HEK293 (cell line): ENCODE measurements around the gene SLC51B.

Source experiments
- CTCF ChIA-PET: fragments of 350-600 bp; formaldehyde crosslinking; extraction: SDS; loops from one replicate; lab custom pipeline; 2021; ENCODE audit warnings: antibody characterized with exemption; lab: Yijun Ruan, JAX
- POLR2A ChIA-PET: fragments of 300-600 bp; formaldehyde crosslinking; extraction: SDS; loops from one replicate; lab custom pipeline; 2020; ENCODE audit warnings: antibody characterized with exemption, inconsistent platforms; lab: Yijun Ruan, JAX
- H3K27ac ChIP-seq: fragments of 200-500 bp; sonication (Bioruptor generic); 2 replicates; pipeline ENCODE4 v1.5.1; 2014; ENCODE audit warnings: low read depth, low read length, control low read depth, inconsistent platforms; ENCODE audit errors: extremely low read depth
- H3K36me3 ChIP-seq, 2 experiments: fragments of 200-500 bp in 1 of 2; sonication (Bioruptor generic) in 1 of 2; 1 replicate in 1 of 2; 2 replicates in 1 of 2; pipeline ENCODE4 v1.5.1; 2014 to 2017; ENCODE audit warnings: inconsistent platforms in 2 of 2, low read length in 2 of 2; ENCODE audit not compliant: control insufficient read depth in 2 of 2, insufficient read depth in 1 of 2
- H3K4me1 ChIP-seq: fragments of 200-500 bp; sonication (Bioruptor generic); 2 replicates; pipeline ENCODE4 v1.5.1; 2014; ENCODE audit warnings: mild to moderate bottlenecking, low read length, inconsistent platforms; ENCODE audit not compliant: control insufficient read depth, insufficient read depth
- H3K4me3 ChIP-seq: 2 replicates; pipeline ENCODE4 v1.5.1; 2011; ENCODE audit warnings: low read depth, mild to moderate bottlenecking, control low read depth, low read length, moderate library complexity
- H3K9me3 ChIP-seq: fragments of 200-500 bp; sonication (Bioruptor generic); 2 replicates; pipeline ENCODE4 v1.5.1; 2014; ENCODE audit warnings: low read depth, low read length, inconsistent platforms; ENCODE audit not compliant: control insufficient read depth, insufficient read depth
- AEBP2 ChIP-seq: fragments of 450-650 bp; formaldehyde crosslinking; IDR thresholded peaks from 2 replicates; pipeline ENCODE4 v1.5.1; 2016; ENCODE audit warnings: missing biosample characterization, missing genetic modification characterization, borderline replicate concordance
- KLF7 ChIP-seq: fragments of 450-650 bp; formaldehyde crosslinking; IDR thresholded peaks from 2 replicates; pipeline ENCODE4 v1.5.1; 2016; ENCODE audit warnings: missing biosample characterization, missing genetic modification characterization, borderline replicate concordance
- KLF9 ChIP-seq: fragments of 450-650 bp; formaldehyde crosslinking; IDR thresholded peaks from 2 replicates; pipeline ENCODE4 v1.5.1; 2016; ENCODE audit warnings: missing biosample characterization, missing genetic modification characterization, low read depth
- OSR2 ChIP-seq: fragments of 450-650 bp; formaldehyde crosslinking; IDR thresholded peaks from 2 replicates; pipeline ENCODE4 v1.5.1; 2016; ENCODE audit warnings: missing biosample characterization, missing genetic modification characterization
- PATZ1 ChIP-seq: fragments of 450-650 bp; formaldehyde crosslinking; IDR thresholded peaks from 2 replicates; pipeline ENCODE4 v1.5.1; 2016; ENCODE audit warnings: missing biosample characterization, missing genetic modification characterization
- PBX3 ChIP-seq: sonication (generic); formaldehyde crosslinking; IDR thresholded peaks from 2 replicates; pipeline ENCODE4 v1.8.1; 2022; ENCODE audit warnings: mild to moderate bottlenecking, moderate library complexity, missing genetic modification reagents
- TRIM28 ChIP-seq: IDR thresholded peaks from 2 replicates; pipeline ENCODE4 v1.6.1; 2011; ENCODE audit warnings: low read length, control low read depth, borderline replicate concordance
- YY1 ChIP-seq: fragments of 450-650 bp; formaldehyde crosslinking; IDR thresholded peaks from 2 replicates; pipeline ENCODE4 v1.5.1; 2018; ENCODE audit warnings: missing biosample characterization, missing genetic modification characterization
- ZBTB11 ChIP-seq: fragments of 450-650 bp; formaldehyde crosslinking; conservative IDR thresholded peaks from 2 replicates; pipeline ENCODE4 v1.5.1; 2016; ENCODE audit warnings: low read depth, missing biosample characterization, missing genetic modification characterization
- ZNF248 ChIP-seq: fragments of 450-650 bp; formaldehyde crosslinking; IDR thresholded peaks from 2 replicates; pipeline ENCODE4 v1.5.1; 2017; ENCODE audit warnings: missing biosample characterization, missing genetic modification characterization
- ZNF394 ChIP-seq: fragments of 450-650 bp; formaldehyde crosslinking; IDR thresholded peaks from 2 replicates; pipeline ENCODE4 v1.5.1; 2016; ENCODE audit warnings: missing biosample characterization, missing genetic modification characterization, mild to moderate bottlenecking, moderate library complexity, borderline replicate concordance
- ZNF416 ChIP-seq: fragments of 450-650 bp; formaldehyde crosslinking; IDR thresholded peaks from 2 replicates; pipeline ENCODE4 v1.5.1; 2016; ENCODE audit warnings: missing biosample characterization, missing genetic modification characterization
- ZNF488 ChIP-seq: fragments of 450-650 bp; formaldehyde crosslinking; IDR thresholded peaks from 2 replicates; pipeline ENCODE4 v1.5.1; 2016; ENCODE audit warnings: missing biosample characterization, missing genetic modification characterization
- ZNF510 ChIP-seq: fragments of 450-650 bp; formaldehyde crosslinking; IDR thresholded peaks from 2 replicates; pipeline ENCODE4 v1.5.1; 2018; ENCODE audit warnings: mild to moderate bottlenecking, missing genetic modification characterization, missing biosample characterization; ENCODE audit not compliant: insufficient replicate concordance
- ZNF571 ChIP-seq: fragments of 450-650 bp; formaldehyde crosslinking; IDR thresholded peaks from 2 replicates; pipeline ENCODE4 v1.5.0; 2017; ENCODE audit warnings: missing biosample characterization, missing genetic modification characterization
- ZNF629 ChIP-seq: fragments of 450-650 bp; formaldehyde crosslinking; IDR thresholded peaks from 2 replicates; pipeline ENCODE4 v1.5.1; 2017; ENCODE audit warnings: missing biosample characterization, missing genetic modification characterization
- ZNF658 ChIP-seq: fragments of 450-650 bp; formaldehyde crosslinking; IDR thresholded peaks from 2 replicates; pipeline ENCODE4; 2016; ENCODE audit warnings: missing biosample characterization, missing genetic modification characterization
- ZNF707 ChIP-seq: fragments of 450-650 bp; formaldehyde crosslinking; IDR thresholded peaks from 2 replicates; pipeline ENCODE4 v1.5.1; 2016; ENCODE audit warnings: missing biosample characterization, missing genetic modification characterization
- ZNF837 ChIP-seq: fragments of 450-650 bp; formaldehyde crosslinking; IDR thresholded peaks from 2 replicates; pipeline ENCODE4 v1.5.1; 2016; ENCODE audit warnings: missing biosample characterization, missing genetic modification characterization

SLC51B gene

GRCh38 chr15:65088643-65089021 lies 43.4 kb downstream of the SLC51B start:
- Histone ChIP-seq H3K4me1 (no peaks in the 10 kb centered on the region), H3K27ac (no peak overlapping the region), H3K36me3 (no peaks in the 10 kb centered on the region), H3K4me3 (no peak overlapping the region), H3K9me3 (no peaks in the 10 kb centered on the region)
- ChIA-PET POLR2A (no interaction called here), CTCF (interaction anchor here (1.5 kb wide), 1 partner anchor 13 kb away, joined by 6 read pairs; no protein-coding TSS in a partner anchor)
- TF ChIP-seq ZNF248 (tag by site-specific recombination) (no peak), ZNF571 (tag by site-specific recombination) (no peak), ZNF658 (tag by site-specific recombination) (no peak), ZBTB11 (no peak), YY1 (tag by site-specific recombination) (no peak), OSR2 (tag by site-specific recombination) (no peak), KLF9 (no peak), ZNF837 (tag by site-specific recombination) (no peak), ZNF394 (no peak), PBX3 (CRISPR knock-in tag) (no peak), ZNF416 (tag by site-specific recombination) (no peak), KLF7 (no peak), ZNF707 (tag by site-specific recombination) (no peak), ZNF488 (no peak), ZNF510 (tag by site-specific recombination) (no peak), TRIM28 (no peak), ZNF629 (tag by site-specific recombination) (no peak), PATZ1 (no peak), AEBP2 (tag by site-specific recombination) (no peak)
